Omental fat pad (tissue), 4 donors: ENCODE measurements around the gene F7. TPM values are rescaled to one million over a fixed set of nuclear protein-coding genes. Genes with fewer than 3 reads are reported as not detected.

Experiments used
- ATAC-seq: fragments of 150-250 bp; one replicate; pipeline ENCODE4 v1.9.1; 2016; ENCODE audit warnings: mild to moderate bottlenecking, moderate library complexity; ENCODE audit not compliant: low FRiP score
- DNase-seq: peaks from one replicate; pipeline ENCODE4 v3.0.0-alpha.2; 2019; ENCODE audit warnings: low spot score
- CTCF ChIP-seq, 3 donors: fragments of 450-650 bp; IDR thresholded peaks; one replicate each; pipeline ENCODE4 v1.5.1; 2016 to 2017; ENCODE audit warnings: antibody characterized with exemption in 3 of 3, mild to moderate bottlenecking in 3 of 3, moderate library complexity in 2 of 3
- total RNA-seq, 4 donors: library from RNA; depleted of rRNA; stranded (reverse); fragments of >200 nt; gene quantifications; one replicate each; pipeline ENCODE4 v1.1.0, GENCODE V29; 2016

Gene F7
- total RNA-seq, 4 donors from 2014 or later = 0.24 to 0.74 TPM; not detected in 2

GRCh38 chr13:113116206-113116800 lies 10.7 kb downstream of the F7 start:
- no peak for DNase-seq
- no peak for ATAC-seq
- TF ChIP-seq CTCF (IDR thresholded peaks at IDR 0.05) = no peak

DNA sequence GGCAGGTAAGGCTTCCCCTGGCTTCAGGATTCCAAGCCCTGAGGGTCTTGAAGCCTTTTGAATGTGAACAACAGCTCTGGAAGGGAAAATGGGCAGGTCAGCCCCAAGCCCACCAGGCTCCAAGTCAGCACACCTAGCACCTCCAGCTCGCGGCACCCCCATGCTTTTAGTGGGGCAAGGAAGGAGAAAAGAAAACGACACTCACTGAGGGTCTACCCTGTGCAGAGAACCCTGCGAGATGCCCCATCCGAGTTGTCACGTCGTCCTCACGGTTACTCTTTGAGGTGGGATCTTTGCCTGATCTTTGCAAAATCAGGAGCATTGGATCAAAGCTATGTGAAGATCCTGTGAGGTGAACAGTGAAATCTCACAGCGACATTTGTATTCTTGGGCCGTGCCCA lies 11.3 kb downstream of the F7 start:
- ATAC-seq = no peak
- TF ChIP-seq CTCF (IDR thresholded peaks at IDR 0.05) = no peak
- DNase-seq = no peak

DNA sequence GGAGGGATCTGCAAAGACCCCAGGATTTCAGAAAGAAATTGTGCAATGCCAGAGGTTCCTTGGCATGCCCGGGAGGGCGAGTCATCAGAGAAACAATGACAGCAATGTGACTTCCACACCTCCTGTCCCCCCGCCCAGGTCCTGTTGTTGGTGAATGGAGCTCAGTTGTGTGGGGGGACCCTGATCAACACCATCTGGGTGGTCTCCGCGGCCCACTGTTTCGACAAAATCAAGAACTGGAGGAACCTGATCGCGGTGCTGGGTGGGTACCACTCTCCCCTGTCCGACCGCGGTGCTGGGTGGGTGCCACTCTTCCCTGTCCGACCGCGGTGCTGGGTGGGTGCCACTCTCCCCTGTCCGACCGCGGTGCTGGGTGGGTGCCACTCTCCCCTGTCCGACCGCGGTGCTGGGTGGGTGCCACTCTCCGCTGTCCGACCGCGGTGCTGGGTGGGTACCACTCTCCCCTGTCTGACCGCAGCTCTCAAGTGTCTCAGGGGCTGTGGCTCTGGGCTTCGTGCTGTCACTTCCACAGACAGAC lies 11.8 kb downstream of the F7 start:
- ATAC-seq (no peak), DNase-seq (no peak)
- no peak for TF ChIP-seq CTCF (IDR thresholded peaks at IDR 0.05)

DNA sequence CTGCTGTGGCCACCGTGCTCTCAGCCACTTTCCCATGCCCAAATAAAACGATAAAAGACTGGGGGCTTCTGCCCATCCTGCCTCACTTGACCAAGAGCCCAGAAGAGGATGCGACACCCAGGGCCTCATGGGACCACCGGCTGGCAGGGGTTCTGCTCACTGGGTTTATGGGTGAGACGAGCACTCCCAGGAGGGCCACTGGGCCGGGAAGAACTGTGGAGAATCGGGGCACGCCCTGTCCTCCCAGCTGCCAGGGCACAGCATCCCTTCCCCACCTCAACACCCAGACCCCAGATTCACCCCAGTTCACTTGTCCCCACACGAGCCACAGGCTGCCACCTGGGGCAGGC lies 12.3 kb downstream of the F7 start:
- ATAC-seq (no peak), DNase-seq (no peak)
- TF ChIP-seq CTCF (IDR thresholded peaks at IDR 0.05) = no peak

- DNase-seq = no peak
- no peak for ATAC-seq
- TF ChIP-seq CTCF (IDR thresholded peaks at IDR 0.05) = no peak
These were observed 12.8 kb downstream of the F7 start for GRCh38 chr13:113118261-113119021.

DNA sequence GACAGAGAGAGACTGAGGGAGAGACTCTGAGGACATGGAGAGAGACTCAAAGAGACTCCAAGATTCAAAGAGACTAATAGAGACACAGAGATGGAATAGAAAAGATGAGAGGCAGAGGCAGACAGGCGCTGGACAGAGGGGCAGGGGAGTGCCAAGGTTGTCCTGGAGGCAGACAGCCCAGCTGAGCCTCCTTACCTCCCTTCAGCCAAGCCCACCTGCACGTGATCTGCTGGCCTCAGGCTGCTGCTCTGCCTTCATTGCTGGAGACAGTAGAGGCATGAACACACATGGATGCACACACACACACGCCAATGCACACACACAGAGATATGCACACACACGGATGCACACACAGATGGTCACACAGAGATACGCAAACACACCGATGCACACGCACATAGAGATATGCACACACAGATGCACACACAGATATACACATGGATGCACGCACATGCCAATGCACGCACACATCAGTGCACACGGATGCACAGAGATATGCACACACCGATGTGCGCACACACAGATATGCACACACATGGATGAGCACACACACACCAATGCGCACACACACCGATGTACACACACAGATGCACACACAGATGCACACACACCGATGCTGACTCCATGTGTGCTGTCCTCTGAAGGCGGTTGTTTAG lies 13.7 kb downstream of the F7 start:
- DNase-seq = no peak
- no peak for ATAC-seq
- no peak for TF ChIP-seq CTCF (IDR thresholded peaks at IDR 0.05)
